Glutamatergic neuron (in vitro differentiated cells): ENCODE measurements around the gene MTARC2. TPM values are rescaled to one million over a fixed set of nuclear protein-coding genes. Genes with fewer than 3 reads are reported as not detected.

Source experiments
- DNase-seq: peaks from one replicate; pipeline ENCODE4 v3.0.0; 2022
- H3K27ac Mint-ChIP-seq: one replicate; pipeline ENCODE4 v1.8.0; 2020; ENCODE audit warnings: mild to moderate bottlenecking, mixed read lengths, inconsistent platforms; ENCODE audit not compliant: unreplicated experiment
- H3K27me3 Mint-ChIP-seq: one replicate; pipeline ENCODE4 v1.8.0; 2020; ENCODE audit warnings: mild to moderate bottlenecking, moderate library complexity, mixed read lengths, inconsistent platforms; ENCODE audit not compliant: unreplicated experiment
- H3K36me3 Mint-ChIP-seq: one replicate; pipeline ENCODE4 v1.8.0; 2020; ENCODE audit warnings: mild to moderate bottlenecking, mixed read lengths, inconsistent platforms; ENCODE audit not compliant: unreplicated experiment
- H3K4me1 Mint-ChIP-seq: one replicate; pipeline ENCODE4 v1.8.0; 2020; ENCODE audit warnings: mild to moderate bottlenecking, low read depth, mixed read lengths, inconsistent platforms; ENCODE audit not compliant: unreplicated experiment
- H3K4me3 Mint-ChIP-seq: one replicate; pipeline ENCODE4 v1.8.0; 2020; ENCODE audit warnings: mild to moderate bottlenecking, mixed read lengths, inconsistent platforms; ENCODE audit not compliant: unreplicated experiment
- H3K9me3 Mint-ChIP-seq: one replicate; pipeline ENCODE4 v1.8.0; 2020; ENCODE audit warnings: mild to moderate bottlenecking, moderate library complexity, mixed read lengths, inconsistent platforms; ENCODE audit not compliant: unreplicated experiment
- CTCF ChIP-seq: fragments of 200-600 bp; sonication (generic); IDR thresholded peaks from one replicate; pipeline ENCODE4 v1.5.0; 2021; ENCODE audit not compliant: partially characterized antibody, unreplicated experiment
- total RNA-seq: library from RNA; stranded (reverse); fragmentation: NEBNext Ultra II Directional; extraction: Animal tissue kit (Norgen Biotek cat#: 25700); gene quantifications from one replicate; pipeline ENCODE4 v1.2.1, GENCODE V29; 2021; ENCODE audit not compliant: unreplicated experiment

Gene MTARC2
- total RNA-seq, 1 donor from 2014 or later, result 3.0 TPM

- DNase-seq, result no peak
- no peaks in the 10 kb centered on the region for H3K27me3 Mint-ChIP-seq
- no peak for TF ChIP-seq CTCF
These were observed 6.8 kb upstream of the MTARC2 start for GRCh38 chr1:220741349-220741748.

GRCh38 chr1:220741825-220742224, 6.3 kb upstream of the MTARC2 start:
- Mint-ChIP-seq H3K27ac (no peak overlapping the region), H3K36me3 (peaks cover 3% of the 10 kb centered on the region)

More at GRCh38 chr1:220741349-220741748, 6.8 kb upstream of the MTARC2 start:
- Mint-ChIP-seq H3K4me1 (peaks cover 2% of the 10 kb centered on the region), H3K27ac (no peak overlapping the region), H3K9me3 (no peaks in the 10 kb centered on the region), H3K36me3 (peaks cover under 1% of the 10 kb centered on the region), H3K4me3 (no peak overlapping the region)

DNA sequence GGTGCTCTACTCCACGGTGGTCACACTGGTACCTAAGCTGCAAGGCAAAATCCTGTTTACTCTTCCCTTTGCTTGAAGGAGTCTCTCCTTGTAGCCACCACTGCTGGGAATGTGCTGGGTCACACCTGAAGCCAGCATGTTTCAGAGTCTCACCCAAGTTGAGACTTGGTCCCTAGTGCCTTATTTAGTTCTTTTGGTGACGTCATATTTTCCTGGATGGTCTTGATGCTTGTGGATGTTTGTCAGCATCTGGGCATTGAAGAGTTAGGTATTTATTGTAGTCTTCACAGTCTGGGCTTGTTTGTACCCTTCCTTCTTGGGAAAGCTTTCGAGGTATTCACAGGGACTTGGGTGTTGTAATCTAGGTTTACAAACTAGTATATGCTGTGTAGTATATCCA, 5.6 kb upstream of the MTARC2 start:
- no peak for TF ChIP-seq CTCF

More at GRCh38 chr1:220741825-220742224, 6.3 kb upstream of the MTARC2 start:
- TF ChIP-seq CTCF, result no peak
- H3K4me3 Mint-ChIP-seq, result no peak overlapping the region
- DNase-seq, result no peak
- H3K9me3 Mint-ChIP-seq, result peaks cover 2% of the 10 kb centered on the region
- no peaks in the 10 kb centered on the region for H3K27me3 Mint-ChIP-seq
- peaks cover 6% of the 10 kb centered on the region for H3K4me1 Mint-ChIP-seq

GRCh38 chr1:220746851-220747250, 1.3 kb upstream of the MTARC2 start:
- Mint-ChIP-seq H3K4me3 (peak overlapping the region; percentile 85), H3K4me1 (peaks cover 19% of the 10 kb centered on the region), H3K9me3 (peaks cover 8% of the 10 kb centered on the region), H3K27ac (no peak overlapping the region), H3K27me3 (peaks cover 2% of the 10 kb centered on the region), H3K36me3 (peaks cover 7% of the 10 kb centered on the region)
- no peak for DNase-seq
- no peak for TF ChIP-seq CTCF

More for the DNA sequence above, 5.6 kb upstream of the MTARC2 start:
- Mint-ChIP-seq H3K4me1 (peaks cover 12% of the 10 kb centered on the region), H3K36me3 (peaks cover 7% of the 10 kb centered on the region), H3K9me3 (peaks cover 3% of the 10 kb centered on the region), H3K27me3 (no peaks in the 10 kb centered on the region), H3K27ac (no peak overlapping the region), H3K4me3 (no peak overlapping the region)
- DNase-seq, result no peak

DNA sequence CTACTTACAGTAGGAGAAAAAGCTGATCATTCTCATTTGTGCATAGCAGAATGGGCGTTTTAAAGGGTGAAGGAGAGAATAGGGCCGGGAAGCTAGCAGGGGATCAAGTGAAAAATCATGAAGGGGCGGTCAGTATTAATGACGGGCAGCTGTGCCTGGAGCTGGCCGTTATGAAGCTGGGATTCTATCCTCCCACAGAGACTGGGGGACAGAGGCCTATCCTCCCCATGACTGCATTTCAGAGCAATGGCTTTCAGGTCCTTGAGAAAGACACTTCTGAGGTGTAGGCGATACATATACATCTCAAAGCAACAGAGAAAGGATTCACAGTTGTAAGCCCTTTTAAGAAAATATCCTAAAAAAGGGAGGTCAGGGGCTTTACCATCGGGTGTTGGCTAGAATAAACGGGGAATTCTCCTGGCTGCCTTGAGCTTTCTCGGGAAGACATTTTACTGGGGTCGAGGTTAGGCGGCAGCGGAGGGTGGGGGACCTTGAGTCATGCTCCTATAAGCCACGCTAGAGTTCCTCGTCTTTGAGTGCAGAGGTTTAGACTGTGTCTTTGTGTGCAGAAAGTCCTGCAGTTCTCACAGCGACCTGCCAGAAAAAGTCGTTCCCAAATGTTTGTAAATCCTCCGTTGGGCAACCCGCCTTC, 559 bp upstream of the MTARC2 start:
- Mint-ChIP-seq H3K4me3 (peak overlapping the region; percentile 85), H3K27ac (no peak overlapping the region), H3K9me3 (peaks cover 8% of the 10 kb centered on the region), H3K36me3 (peaks cover 7% of the 10 kb centered on the region), H3K27me3 (peaks cover 2% of the 10 kb centered on the region), H3K4me1 (peaks cover 19% of the 10 kb centered on the region)
- no peak for DNase-seq
- no peak for TF ChIP-seq CTCF
